Activated T-helper 1 cell treated with anti-CD3 and anti-CD28 coated beads, Interleukin-2, amount 50 U/mL, for 16 hours (primary cell): Measurements from ENCODE around the gene PANK2.
"Not testable (repeated sequence)": the region's sequence is repeated elsewhere in the genome, so short reads cannot be mapped to it uniquely, and the experiment has no call there.

Experiments
- DNase-seq, 2 donors: peaks; one replicate each; pipeline ENCODE4 v3.0.0-alpha.2; 2020; ENCODE audit warnings: low read depth in 1 of 2, low spot score in 1 of 2

The PANK2 gene

DNA sequence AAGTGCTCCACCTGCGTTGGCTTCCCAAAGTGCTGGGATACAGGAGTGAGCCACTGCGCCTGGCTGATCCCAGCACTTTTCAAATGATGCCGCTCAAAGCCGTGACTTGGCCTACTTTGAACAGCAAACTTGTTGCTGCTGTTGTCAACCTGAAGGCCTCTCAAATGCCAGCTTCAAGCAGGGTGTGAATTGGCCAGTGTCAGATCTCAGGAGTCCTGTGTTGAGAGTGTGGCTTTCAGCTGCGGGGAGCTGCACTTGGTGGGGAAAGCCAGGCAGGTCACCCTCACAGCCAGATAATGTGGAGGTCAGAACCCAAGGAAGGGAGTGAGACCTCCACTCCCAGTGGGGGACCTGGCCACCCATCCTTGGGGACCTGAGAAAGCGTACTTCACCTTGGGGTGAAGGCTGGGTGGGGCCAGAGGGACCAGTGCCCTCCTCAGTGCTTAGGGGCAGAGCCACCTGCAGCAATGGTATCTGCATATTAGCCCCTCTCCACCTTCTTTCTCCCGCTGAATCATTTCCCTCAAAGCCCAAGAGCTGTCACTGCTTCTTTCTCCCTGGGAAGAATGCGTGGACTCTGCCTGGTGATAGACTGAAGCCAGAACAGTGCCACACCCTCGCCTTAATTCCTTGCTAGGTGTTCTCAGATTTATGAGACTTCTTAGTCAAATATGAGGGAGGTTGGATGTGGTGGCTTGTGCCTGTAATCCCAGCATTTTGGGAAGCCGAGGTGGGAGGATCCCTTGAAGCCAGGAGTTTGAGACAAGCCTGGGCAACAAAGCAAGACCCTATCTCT, 19.1 kb upstream of the PANK2 start:
- no peak for DNase-seq

DNA sequence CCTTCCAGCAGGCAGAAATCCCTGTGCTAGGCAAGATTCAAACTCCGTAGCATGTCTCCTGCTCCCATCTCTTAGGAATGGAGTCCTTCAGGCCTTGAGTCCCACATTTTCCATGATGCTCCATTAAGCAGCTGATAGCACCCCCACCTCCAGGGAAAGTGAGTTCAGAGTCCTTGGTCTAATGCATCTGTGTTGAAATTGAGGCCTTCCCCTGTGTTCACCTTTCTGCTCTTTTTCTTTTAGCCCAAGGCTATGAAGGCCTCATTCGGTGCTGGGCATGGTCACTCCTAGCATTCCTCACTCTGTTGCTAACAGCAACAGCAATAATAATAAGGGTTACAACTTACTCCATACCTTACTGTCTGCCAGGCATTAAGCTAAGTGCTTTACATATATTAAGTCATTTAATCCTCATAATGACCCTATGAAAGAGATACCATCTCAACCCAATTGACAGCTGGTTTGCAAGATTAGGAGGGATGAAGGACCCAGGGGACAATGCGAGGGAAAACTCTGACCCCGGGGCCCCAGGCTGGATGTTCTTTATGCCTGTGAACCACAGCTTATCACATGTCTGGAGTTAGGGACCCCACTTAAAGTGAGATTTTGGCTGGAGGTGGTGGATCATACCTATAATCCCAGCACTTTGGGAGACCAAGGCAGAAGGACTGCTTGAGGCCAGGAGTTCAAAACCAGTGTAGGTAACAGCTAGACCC, 17.5 kb upstream of the PANK2 start:
- no peak for DNase-seq

DNA sequence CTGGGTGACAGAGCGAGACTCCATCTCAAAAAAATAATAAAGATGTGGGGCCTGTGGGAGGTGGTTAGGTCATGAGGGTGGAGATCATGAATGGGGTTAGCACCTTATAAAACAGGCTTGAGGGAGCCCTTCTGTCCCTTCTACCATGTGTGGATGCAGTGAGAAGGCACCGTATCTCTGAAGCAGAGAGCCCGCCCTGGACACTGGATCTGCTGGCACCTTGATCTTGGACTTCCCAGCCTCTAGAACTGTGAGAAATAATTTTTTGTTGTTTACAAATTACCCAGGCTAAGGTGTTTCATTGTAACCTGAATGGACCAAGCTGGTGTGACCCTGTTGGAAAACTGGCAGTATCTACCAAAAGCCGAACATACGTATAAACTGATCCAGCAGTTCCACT, 15.7 kb upstream of the PANK2 start:
- no peak for DNase-seq

DNA sequence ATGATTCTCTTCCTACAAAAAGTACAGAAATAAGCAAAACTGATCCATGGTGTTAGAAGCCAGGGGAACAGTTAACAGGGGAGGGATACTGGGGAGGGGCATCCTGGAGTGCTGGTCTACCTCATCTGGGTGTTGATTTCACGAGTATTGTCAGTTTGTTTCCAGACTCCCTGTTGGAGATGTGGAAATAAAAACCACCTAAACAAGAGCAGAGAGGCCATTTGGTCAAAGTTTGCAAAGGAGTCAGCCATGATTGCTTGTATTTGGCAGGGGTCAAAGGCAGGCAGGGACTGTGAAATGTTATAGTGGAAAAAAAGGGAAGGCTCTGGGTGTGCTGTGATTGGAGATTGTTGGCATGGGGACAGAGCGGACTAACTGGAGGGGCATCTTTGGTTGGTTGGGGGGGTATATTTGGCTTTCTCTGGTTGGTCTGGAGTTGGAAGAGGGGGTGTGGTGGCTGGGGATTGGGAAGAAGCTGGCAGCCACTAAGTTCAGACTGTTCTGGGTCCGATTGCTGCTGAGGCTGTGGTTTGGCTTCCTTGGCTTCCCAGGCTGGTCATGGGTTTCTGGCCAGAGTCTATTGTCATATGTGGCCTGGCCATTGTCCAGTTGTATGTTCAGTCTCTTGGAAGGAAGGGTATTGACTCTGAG, 14.9 kb upstream of the PANK2 start:
- no peak for DNase-seq

DNA sequence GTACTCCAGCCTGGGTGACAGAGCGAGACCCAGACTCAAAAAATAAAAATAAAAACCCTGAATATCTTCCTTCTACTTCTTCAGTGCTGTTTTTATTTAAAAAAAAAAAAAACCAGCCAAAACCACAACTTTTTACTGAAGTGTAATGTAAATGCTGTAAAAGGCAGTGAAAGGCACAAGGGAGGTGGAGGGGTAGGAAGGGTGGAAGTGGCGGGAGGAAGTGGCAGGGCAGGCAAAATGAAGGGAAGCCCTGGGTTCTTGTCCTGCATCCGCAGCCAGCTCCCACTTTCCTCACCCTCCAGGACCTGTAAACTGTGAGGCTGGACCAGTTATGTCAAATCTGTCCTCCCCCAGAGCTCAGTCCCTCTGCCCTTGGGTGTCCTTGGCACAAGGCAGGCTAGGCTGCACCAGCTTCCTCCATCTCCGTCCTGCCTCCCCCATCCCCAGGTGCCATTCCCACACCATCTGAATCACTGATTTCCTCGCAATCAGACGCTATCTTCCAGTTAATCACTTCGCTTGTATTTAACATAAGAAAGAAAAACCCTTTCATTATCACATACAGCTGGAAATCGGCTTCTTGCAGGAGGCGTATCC, 13.7 kb upstream of the PANK2 start:
- DNase-seq: no peak

DNA sequence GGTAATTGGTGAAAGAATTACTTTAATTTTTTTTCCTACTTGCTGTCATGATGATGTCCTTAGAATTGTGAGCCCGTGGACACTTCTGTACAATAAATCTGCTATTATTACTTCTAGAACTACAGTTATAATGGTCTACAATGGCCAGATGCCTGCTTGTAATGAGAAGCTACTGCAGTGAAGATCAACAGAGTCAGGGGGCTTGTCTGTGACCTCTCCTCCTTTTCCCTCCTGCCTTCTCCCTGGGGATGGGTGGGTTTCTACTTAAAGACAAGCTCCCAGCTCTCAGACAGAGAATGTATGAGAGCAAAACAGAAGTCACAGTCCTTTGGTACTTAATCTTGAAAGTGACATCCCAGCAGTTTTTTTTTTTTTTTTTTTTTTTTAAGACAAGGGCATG, 13.2 kb upstream of the PANK2 start:
- no peak for DNase-seq

DNA sequence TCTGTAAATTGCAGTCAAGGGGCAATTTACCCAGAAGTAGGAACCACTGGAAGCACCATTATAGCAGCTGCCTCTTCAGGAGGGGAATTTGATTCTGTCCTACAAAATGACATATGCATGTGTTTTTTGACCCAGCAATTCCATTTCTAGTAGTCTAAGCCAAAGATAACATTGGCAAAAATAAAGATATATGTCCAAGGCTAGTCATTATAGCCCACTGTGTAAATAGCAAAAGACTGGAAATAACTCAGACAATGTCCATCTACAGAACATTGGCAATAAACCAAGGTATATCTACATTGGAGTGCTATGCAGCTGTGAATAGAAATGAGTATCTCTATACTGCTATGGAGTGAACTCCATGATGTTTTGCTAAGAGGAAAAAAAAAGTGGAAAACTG, 12.5 kb upstream of the PANK2 start:
- DNase-seq: no peak

DNA sequence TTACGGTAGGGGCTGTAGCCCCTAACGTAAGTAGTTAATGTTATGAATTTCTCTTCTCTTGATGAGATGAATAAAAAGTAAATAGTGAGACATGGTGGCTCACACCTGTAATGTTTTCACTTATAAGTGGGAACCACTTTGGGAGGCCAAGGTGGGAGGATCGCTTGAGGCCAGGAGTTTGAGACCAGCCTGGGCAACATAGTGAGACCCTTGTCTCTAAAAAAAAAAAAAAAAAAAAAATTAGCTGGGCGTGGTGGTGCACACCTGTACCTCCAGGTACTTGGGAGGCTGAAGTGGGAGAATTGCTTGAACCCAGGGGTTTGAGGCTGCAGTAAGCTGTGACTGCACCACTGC, 10.3 kb upstream of the PANK2 start:
- not testable (repeated sequence) for DNase-seq

DNA sequence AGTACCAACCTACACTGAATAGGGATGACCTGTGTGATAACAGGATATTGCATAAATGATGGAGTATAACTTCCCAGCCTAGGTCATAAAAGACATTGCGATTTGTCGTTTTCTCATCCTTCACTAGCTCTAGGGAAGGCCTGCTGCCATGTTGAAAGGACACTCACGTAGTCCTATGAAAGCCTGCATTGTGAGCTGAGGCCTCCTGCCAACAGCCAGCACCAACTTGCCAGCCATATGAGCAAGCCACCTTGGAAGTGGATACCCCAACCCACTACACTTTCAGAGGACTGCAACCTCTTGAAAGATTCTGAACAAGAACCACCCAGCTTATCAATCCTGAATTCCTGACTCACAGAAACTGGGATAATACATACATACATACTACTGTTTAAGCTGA, 3.5 kb upstream of the PANK2 start:
- DNase-seq: no peak

DNA sequence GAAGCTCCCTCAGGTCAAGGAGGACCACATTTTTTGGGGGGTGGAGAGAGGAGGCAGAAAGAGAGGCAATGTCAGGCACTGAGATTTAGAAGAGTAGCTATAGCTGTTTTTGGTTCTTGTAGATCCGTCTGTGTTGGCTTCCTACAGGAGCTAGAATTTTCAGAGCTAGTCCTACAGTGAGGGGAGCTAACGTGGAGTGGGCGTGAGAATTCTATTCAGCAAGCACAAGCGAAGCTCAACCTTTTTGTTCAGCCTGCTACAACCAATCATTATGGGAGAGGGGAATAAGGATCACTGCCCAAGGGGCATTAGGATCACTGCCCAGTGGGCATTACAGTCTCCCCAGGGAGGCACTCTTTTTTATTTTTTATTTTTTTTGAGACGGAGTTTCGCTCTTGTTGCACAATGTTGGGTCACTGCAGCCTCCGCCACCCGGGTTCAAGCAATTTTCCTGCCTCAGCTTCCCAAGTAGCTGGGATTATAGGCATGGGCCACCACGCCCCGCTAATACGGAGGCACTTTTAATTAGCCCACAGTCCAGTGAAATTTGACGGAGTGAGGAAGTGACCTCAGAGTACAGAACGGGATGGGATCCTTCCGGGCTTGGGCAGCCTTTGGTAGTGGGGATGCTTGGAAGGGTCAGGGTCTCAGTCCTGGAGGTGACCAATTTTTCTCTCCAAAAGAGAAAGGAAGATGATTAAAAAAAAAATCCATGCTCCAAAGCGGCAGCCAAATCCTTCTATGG, 1.1 kb upstream of the PANK2 start:
- no peak for DNase-seq

DNA sequence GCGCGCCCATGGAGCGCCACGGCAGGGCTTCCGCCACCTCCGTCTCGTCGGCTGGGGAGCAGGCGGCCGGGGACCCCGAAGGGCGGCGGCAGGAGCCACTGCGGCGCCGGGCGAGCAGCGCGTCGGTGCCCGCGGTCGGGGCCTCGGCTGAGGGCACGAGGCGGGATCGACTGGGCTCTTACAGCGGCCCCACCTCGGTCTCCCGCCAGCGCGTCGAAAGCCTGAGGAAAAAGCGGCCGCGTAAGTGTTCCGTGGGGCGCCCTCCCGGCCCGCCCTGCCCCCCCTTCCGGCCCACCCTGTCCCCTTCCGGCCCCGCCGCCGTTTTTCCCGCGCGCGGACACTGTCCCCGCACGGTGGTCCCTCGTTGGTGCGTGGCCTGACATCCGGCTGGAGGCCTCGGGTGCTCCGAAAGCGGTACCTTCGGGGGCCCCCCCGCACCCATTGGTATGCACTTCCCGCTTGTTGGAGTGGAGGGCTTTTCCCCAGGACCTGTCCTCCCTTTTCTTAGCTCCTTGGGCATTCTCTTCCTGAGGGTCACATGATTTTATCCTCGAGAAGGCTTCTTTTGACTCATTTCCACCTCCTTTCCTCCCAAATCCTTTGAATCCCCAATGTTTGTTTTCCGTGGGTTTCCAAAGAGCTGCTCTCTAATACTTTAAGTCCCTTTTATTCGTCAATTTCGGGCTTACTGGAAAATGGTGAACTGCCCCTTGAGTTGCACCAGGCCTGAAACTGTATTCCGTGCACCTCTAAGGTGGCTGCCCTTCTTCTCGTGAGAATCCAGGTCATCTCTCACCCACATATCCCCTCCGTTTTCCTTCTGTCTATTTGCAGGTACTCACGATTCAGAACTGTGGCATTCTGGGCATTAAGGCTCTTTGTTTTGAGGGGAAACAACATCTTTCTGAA, 556 bp downstream of the PANK2 start:
- peak; percentile 13 to 29 for DNase-seq

DNA sequence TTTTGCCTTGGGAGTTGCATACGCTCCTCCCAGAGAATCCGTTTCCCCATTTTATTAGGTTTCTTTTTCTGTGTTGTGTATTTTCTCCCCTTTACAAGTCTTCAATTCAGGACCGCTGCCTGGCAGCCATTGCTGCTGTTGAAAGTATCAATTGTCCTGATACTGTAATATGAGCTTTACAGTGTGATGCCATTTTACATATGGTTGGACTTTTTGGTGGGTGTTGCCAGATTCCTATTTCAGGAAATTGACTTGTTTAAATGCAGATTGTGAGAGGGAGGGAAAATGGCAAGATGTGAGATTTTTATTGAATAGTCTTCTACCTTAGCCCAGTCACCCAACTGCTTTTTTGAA, 1.2 kb downstream of the PANK2 start:
- DNase-seq: no peak

DNA sequence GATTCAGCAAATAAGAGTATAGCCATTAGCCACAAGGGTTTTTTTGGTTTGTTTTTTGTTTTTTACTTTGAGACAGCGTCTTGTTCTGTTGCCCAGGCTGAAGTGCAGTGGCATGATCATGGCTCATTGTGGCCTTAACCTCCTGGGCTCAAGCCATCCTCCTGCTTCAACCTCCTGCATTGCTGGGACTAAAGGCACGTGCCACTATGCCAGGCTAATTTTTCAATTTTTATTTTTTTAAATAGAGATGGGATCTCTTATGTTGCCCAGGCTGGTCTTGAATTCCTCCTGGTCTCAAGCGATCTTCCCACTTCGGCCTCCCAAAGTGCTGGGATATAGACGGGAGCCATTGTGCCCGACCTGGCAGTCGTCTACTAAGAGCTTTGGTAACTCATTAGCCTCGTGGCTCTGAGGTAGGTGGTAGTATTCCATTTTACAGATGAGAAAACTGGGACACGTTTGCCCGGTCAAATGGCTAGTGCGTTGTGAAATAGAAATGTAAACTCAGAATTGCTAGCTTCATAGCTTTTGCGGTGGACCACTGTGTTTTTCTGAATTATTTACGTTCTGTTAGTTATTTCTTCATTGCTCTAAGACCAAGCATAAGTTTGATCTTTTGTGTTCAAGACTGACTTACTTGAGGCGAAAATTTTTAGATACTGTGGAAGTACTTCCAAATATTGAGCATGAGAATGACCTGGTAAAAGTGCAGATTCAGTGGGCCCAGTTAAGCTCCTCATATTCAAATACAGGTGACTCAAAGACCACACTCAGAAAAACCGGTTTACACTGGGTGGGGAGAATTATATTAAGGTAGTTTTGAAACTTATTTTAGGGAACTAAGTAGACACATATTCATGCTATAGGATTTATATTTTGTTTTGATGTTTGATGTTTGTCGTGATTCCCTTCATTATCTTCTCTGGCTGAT, 2.1 kb downstream of the PANK2 start:
- no peak for DNase-seq

DNA sequence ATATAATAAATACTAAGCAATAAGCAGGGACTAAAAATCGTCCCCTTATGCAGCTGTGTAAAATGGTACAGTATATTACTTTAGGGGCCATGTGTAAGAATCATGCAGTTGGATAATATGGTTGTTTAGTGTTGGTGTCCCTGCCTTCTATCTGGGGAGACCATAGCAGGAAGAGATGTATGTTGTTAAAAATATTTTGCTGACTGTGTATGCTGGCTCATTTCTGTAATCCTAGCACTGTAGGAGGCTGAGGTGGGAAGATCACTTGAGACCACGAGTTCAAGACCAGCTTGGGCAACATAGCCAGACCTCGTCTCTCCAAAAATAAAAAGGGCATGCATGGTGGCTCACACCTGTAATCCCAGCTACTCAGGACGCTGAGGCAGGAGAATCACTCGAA, 5.6 kb downstream of the PANK2 start:
- DNase-seq: no peak

DNA sequence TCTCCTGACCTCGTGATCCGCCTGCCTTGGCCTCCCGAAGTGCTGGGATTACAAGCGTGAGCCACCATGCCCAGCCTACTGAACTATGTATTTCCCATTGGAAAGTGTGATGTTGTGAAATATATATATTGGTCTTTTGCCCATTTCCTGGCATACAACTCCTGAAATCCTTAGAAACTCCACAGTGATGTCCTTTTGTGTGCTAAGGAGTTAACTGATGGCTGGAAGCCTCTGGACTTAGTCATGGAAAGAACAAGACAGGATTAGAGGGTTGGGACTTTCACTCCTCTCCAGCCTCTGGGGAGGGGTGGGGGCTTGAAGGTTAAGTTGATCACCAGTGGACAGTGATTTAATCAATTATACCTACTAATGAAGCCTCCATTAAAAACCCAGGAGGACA, 7.1 kb downstream of the PANK2 start:
- DNase-seq: no peak

DNA sequence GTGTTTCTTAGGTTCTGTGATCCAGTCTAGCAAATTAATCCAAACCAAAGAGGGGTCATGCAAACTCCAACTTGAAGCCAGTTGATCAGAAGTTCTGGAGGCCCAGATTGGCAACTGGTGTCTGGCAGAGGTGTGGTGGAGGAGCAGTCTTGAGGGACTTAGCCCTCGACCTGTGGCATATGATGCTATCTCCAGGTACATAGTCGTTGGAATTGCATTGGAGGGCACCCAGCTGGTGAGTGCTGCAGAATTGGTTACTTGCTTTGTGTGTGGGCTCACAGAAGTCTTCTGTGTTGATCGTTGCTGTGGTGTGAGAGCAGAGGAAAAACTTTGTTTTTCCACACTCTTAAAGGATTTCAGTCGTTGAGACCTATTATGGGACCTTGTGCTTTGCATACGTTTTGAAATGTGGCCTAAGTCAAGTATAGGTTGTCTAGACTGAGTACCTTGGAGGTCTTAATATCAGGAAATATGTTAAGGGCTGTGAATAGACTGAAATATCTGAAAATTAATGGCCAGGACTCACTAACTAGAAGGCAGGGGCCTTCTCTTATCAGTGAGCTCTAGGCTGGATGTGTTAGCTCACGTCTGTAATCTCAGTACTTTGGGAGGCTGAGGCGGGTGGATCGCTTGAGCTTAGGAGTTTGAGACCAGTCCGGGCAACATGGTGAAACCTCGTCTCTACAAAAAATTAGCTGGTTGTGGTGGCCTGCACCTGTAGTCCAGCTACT, 7.8 kb downstream of the PANK2 start:
- no peak for DNase-seq

DNA sequence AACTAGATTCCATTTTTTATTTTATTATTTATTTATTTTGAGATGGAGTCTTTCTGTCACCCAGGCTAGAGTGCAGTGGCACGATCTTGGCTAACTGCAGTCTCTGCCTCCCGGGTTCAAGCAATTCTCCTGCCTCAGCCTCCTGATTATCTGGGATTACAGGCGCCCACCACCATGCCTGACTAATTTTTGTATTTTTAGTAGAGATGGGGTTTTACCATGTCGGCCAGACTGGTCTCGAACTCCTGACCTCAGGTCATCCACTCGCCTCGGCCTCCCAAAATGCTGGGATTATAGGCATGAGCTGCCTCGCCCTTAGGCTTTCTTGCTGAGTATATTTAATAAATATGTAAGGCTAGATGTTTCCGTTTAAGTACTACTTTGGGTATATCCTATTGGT, 9.0 kb downstream of the PANK2 start:
- not testable (repeated sequence) for DNase-seq

DNA sequence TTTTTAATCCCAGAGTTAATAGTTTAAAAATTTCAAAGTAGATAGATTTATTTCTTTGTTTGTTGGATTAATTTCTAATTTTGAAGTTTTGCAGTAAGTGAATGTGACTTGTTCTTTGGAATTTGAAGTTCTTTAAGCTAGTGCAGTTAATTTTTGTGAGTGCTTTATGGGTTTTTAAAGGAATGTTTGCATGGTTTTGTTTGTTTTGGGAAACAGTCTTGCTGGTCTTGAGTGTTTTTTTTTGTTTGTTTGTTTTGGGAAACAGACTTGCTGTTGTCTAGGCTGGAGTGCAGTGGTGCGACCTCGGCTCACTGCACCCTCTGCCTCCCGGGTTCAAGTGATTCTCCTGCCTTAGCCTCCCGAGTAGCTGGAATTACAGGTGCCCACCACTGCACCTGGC, 9.5 kb downstream of the PANK2 start:
- no peak for DNase-seq

DNA sequence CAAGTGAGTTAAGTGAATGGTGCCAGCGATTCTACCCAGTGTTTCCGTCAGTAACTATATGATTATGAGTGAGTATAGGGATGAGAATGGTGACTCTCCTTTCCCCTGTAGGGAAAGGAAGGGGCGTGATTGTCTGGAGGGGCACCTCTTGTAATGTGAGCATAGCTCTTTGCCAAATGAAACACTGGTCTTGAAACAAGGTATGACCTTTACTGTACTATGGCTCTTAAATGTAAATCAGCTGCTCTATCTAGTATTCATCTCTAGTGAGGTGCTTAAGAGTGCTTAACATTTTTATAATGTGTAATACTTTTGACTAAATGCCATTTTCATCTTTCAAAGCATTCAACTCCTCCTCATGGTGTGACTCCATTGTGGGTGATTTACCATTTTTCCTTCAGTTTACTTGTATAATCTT, 11.0 kb downstream of the PANK2 start:
- no peak for DNase-seq
